ENCODE results near the gene RAB3IL1.

The RAB3IL1 gene

GRCh38 chr11:61919705-61920631 is 2.6 kb upstream of the RAB3IL1 start:
- peak; percentile 22 for DNase-seq (ENCODE audit: low spot score)
- in situ Hi-C loops (cut with MboI; ENCODE audit: low sequenced_read_pairs, unreplicated experiment) = no loop called here

GRCh38 chr11:61918938-61919704 is 1.8 kb upstream of the RAB3IL1 start:
- no peak for DNase-seq (ENCODE audit: low spot score)
- in situ Hi-C loops (cut with MboI; ENCODE audit: low sequenced_read_pairs, unreplicated experiment) = no loop called here
- TF ChIP-seq CTCF (IDR thresholded peaks at IDR 0.05; ENCODE audit: borderline replicate concordance, control extremely low read depth, extremely low read depth, insufficient read depth, missing control alignments) = no peak

More at GRCh38 chr11:61919705-61920631, 2.6 kb upstream of the RAB3IL1 start:
- TF ChIP-seq CTCF (IDR thresholded peaks at IDR 0.05; ENCODE audit: borderline replicate concordance, control extremely low read depth, extremely low read depth, insufficient read depth, missing control alignments) = no peak

- no peak for TF ChIP-seq CTCF (IDR thresholded peaks at IDR 0.05; ENCODE audit: borderline replicate concordance, control extremely low read depth, extremely low read depth, insufficient read depth, missing control alignments)
- DNase-seq (ENCODE audit: low spot score) = peak; percentile 22
- in situ Hi-C loops (cut with MboI; ENCODE audit: low sequenced_read_pairs, unreplicated experiment) = no loop called here
Observed at GRCh38 chr11:61918251-61918937, 1.0 kb upstream of the RAB3IL1 start.

GRCh38 chr11:61916737-61917333 is 531 bp downstream of the RAB3IL1 start:
- in situ Hi-C loops (cut with MboI; ENCODE audit: low sequenced_read_pairs, unreplicated experiment) = no loop called here
- DNase-seq (ENCODE audit: low spot score) = peak; percentile 48
- TF ChIP-seq CTCF (IDR thresholded peaks at IDR 0.05; ENCODE audit: borderline replicate concordance, control extremely low read depth, extremely low read depth, insufficient read depth, missing control alignments) = no peak

- peak; percentile 27 for DNase-seq (ENCODE audit: low spot score)
- TF ChIP-seq CTCF (IDR thresholded peaks at IDR 0.05; ENCODE audit: borderline replicate concordance, control extremely low read depth, extremely low read depth, insufficient read depth, missing control alignments) = no peak
- in situ Hi-C loops (cut with MboI; ENCODE audit: low sequenced_read_pairs, unreplicated experiment) = no loop called here
Observed at GRCh38 chr11:61914471-61915171, 2.7 kb downstream of the RAB3IL1 start.
